ENCODE measurements around the gene NELFA.

- TF ChIP-seq CTCF (IDR thresholded peaks at IDR 0.05) (no peak), REST (IDR thresholded peaks at IDR 0.05; ENCODE audit: insufficient read depth in 1 of 2, low read depth in 2 of 2, low read length in 1 of 2) (no peak), SIN3A (IDR thresholded peaks at IDR 0.05; ENCODE audit: borderline replicate concordance, insufficient read depth, low read depth, low read length) (no peak), POLR2AphosphoS5 (IDR thresholded peaks at IDR 0.05; ENCODE audit: low read depth, low read length) (no peak)
Measured at GRCh38 chr4:2025817-2026216, 17.0 kb upstream of the NELFA start.
